ENCODE measurements around the gene ARFGAP3.
"Not testable (repeated sequence)": the region's sequence is repeated elsewhere in the genome, so short reads cannot be mapped to it uniquely, and the experiment has no call there.

ARFGAP3 gene

DNA sequence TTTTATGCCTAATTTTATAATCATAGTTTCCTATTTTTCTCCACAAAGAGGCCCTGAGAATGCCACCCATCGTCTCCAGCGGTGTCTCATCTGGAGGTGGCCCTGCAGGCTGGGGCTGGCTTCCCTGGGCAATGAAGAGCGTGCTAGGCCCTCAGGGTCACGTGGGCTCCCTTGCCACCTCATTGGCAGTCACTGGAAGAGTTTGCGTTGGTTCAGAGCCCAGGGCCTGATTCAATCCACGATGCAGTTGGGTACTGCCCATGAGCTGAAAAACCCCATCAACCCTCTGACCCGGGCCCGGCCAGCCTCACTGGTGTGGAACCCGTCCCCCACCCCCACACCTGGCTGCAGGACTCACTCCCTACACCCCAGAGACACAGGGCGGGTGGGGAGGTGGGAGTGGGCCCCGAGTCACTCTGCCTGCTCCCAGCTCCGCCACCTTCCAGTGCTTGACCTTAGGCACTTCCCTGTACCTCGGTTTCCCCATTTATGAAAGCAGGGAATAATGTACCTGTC lies 93.0 kb downstream of the ARFGAP3 start:
- no peak for DNase-seq

DNA sequence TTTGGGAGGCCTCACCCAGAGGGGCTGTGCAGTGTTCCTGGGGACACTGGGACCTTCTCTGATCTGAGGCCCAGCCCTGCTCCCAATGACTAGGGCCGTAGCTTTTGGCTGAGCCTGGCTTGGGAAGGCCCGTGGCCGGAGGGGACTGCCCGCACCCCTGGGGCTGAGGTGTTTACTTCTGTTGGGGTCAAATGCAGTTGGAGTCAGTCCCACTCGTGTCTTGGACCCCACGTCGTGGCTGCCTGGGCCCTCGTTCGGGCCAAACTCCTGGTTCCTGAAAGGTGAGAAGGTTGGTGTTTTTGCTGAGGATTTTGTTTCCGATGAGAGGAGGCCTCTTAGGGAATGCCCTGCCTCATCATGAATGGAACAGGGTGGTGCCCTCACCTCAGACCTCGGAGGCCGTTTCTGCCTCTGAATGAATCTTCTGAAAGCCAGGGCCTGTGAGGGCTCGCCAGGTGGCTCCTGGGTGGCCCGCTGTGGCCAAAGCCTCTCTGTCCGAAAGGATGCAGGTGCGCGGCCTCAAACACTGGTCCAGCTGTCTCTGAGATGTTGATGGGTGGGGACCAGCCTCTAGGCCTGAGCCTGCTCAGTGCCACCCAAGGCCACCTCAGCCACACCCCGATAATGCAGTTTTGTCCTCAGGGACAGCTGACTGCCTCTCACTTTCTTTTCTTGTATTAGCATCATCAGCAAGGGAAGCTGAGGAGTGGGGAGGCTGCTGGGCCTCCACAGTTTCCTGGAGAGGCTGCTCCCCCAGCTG lies 96.1 kb downstream of the ARFGAP3 start:
- no peak for DNase-seq

DNA sequence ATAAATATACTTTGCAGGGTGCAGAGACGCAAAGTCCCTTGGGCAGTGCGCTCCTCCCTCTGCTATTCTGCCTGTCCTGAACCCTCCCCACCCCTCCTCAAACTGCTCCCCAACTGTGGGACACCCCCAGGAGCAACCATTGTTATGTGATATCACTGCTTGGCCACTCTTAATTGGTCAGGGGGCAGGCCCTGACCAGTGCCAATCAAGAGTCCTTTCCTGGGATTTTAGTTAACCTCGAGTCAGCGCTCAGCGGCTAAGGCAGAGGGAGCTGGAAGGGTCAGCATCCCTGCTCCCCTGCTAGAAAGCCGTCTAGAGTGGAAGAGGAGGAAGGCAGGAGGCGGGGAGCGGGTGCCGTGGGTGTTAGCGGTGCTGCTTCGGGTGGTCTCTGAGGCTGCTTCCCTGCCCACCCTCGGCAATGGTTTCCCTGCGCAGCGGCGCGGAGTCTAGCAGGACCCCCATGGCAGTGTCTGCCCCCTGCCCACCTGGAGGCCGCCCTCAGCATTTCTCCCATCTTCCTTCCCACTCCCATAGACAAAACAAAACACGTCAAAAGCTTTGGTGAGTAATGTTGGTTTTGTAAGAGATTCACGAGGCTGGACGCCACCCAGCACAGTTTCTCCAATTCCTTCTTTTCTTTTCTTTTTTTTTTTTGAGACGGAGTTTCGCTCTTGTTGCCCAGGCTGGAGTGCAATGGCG lies 98.0 kb downstream of the ARFGAP3 start:
- DNase-seq = no peak

DNA sequence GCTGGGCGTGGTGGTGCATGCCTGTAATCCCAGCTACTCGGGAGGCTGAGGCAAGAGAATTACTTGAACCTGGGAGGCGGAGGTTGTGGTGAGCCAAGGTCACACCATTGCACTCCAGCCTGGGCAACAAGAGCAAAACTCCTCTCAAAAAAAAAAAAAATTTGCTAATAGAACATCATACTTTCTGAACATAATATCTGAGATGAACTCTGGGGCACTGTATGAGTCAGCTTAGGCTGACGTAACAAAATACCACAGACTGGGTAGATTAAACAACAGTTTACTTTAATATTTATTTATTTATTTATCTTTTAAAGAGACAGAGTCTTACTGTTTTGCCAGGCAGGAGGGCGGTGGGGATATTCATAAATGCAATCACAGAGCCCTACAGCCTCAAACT lies 101.5 kb downstream of the ARFGAP3 start:
- not testable (repeated sequence) for DNase-seq

DNA sequence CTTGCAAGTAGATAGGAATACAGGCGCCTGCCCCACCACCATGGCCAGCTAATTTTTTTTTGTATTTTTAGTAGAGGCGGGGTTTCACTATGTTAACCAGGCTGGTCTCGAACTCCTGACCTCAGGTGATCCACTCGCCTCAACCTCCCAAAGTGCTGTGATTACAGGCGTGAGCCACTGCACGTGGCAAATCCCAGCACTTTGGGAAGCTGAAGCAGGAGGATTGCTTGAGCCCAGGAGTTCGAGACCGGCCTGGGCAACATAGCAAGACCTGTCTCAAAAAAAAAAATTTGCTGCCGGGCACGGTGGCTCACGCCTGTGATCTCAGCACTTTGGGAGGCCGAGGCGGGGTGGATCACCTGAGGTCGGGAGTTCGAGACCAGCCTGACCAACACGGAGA lies 102.0 kb downstream of the ARFGAP3 start:
- DNase-seq = not testable (repeated sequence)

DNA sequence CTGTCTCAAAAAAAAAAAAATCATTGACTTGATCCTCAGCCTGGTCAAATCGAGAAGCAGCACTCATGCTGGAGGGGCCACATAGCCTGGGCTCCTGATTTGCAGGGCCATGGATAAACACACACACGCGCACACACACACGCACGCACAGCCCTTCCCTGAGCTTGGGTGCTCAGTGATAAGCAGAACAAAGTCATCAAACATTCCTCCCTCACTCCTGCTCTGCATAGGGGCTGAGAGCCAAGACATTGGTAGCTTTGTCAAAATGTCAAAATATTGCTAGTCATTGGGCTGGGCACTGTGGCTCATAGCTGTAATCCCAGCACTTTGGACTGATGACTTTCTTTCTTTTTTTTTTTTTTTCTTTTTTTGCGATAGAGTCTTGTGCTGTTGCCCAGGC lies 102.4 kb downstream of the ARFGAP3 start:
- no peak for DNase-seq

DNA sequence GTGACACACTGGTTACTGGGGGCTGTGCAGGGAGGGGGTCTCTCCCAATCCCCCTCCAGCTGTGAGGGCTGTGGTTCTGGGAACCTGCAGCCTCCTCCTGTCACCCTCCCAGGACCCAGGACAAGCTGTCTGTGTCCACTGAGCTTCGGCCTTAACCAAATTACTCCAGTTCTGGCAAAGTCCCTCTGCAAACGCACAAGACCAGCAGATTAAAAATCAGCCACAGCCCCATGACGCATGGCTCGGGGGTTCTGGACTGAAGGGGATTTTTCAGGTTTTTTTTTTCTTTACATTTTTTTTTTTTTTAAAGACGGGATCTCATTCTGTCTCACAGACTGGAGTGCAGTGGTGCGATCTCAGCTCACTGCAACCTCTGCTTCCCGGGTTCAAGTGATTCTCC lies 104.2 kb downstream of the ARFGAP3 start:
- no peak for DNase-seq

DNA sequence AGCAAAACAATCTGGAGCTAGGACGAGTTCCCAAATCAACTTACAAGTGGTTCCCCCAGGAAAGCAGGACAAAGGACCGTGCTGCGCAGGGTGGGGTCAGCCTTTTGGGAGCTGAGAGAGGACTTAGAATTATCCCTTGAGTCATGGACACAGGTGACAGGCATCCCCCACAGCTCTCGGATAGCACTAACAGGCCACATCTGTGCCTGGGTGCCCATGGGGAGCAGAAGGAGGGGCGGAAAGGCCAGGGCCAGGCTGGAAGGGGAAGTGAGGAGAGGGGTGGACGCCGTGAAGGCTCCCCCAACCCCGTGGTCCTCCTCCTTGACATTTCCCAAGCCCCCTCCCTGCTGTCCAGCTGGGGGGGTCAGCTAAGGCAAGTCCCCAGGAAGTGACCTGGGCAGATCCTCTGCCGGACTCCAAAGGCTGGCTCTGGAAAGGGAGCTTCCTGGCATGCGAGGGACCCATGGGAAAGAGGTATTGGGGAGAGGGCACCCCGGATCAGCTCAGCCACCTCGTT lies 104.8 kb downstream of the ARFGAP3 start:
- DNase-seq = no peak

DNA sequence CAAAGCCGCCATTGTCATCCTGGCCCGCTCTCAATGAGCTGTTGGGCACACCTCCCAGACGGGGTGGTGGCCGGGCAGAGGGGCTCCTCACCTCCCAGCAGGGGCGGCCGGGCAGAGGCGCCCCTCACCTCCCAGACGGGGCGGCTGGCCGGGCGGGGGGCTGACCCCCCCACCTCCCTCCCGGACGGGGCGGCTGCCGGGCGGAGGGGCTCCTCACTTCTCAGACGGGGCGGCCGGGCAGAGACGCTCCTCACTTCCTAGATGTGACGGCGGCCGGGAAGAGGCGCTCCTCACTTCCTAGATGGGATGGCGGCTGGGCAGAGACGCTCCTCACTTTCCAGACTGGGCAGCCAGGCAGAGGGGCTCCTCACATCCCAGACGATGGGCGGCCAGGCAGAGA lies 106.7 kb downstream of the ARFGAP3 start:
- not testable (repeated sequence) for DNase-seq

DNA sequence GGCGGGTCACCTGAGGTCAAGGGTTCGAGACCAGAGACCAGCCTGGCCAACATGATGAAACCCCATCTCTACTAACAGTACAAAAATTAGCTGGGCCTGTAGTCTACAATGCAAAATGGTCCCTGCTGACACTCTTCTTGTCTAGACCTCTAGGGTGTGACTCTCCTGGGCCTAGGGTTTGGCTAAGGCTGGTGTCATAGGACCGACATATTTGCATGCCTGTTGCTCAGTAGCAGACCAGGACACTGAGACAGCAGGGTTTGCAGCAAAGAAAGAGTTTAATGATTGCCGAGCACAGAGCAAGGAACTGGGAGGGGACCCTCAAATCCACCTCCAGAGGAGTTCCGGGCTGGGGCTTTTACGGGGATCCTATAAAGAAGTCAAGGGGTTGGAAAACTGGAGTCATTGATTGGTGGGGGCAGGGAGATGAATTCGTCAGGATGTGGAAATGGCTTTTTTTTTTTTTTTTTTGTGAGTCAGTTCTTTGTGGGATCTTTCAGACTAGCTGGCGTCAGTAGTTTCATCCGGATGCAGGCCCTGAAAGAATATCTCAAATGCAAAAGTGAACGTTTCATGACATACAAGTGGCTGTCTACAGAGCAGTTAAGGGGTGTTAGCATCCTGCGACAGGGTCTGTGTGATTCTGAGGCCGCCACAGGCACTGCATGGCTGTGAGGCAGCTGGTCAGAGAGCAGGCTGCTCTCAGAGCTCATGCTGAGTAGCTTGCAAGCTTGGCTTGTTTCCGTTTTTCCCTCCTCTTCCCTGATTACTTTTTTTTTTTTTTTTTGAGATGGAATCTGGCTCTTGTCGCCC lies 109.2 kb downstream of the ARFGAP3 start:
- DNase-seq = no peak
